ENCODE data around the gene BTBD17. TPM values are rescaled to one million over a fixed set of nuclear protein-coding genes. Genes with fewer than 3 reads are reported as not detected.
A peak's percentile ranks its signal among the peaks of the same experiment; 100 is the strongest.

Gene BTBD17
- polyA plus RNA-seq, 2 of the 4 experiments (the other 2 are of a cell fraction) = not detected

DNA sequence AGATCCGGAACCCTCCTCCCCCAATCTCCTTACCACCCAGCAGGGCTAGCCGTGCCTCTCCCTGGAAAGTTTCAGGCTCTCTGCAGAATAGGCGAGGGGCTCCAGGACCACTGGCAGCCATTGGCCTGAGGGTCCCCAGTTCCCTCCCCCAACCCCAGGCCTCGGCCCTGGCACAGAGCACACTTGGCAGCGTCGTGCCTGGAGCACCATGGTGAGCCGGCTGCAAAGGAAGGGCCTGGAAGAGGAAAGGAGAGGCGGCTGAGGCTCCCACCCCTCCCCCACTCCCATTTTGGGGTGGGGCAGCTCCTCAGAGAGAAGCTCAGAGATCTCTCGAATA lies 369 bp upstream of the BTBD17 start:
- Histone ChIP-seq H3K27ac (no peak overlapping the region), H3K9me3 (no peaks in the 10 kb centered on the region), H3K4me1 (peaks cover 4% of the 10 kb centered on the region; the same call in 1 of the 3 replicates), H3K4me2 (no peak overlapping the region), H3K4me3 (no peak overlapping the region)
- ChIA-PET CTCF (interaction anchor here (0.7 to 34.5 kb wide), 33 partner anchors 10 to 476 kb away, joined by 3 to 674 read pairs (median 5); partner anchors contain the start of genes BTBD17, CD300LB, GPR142 and TTYH2), POLR2A (no interaction called here)
- ATAC-seq = no peak
- no peak for FAIRE-seq
- TF ChIP-seq BHLHE40 (IDR thresholded peaks at IDR 0.05; ENCODE audit: low read depth, low read length) (no peak), JUNB (IDR thresholded peaks at IDR 0.05) (no peak), NPAS2 (CRISPR knock-in tag; IDR thresholded peaks at IDR 0.05; ENCODE audit: borderline replicate concordance) (no peak), EP300 (IDR thresholded peaks at IDR 0.05) (no peak), FOXS1 (CRISPR knock-in tag; IDR thresholded peaks at IDR 0.05) (no peak), HOXB5 (CRISPR knock-in tag; IDR thresholded peaks at IDR 0.05) (no peak), RCOR1 (IDR thresholded peaks at IDR 0.05; ENCODE audit: low read depth, low read length) (no peak), MAZ (IDR thresholded peaks at IDR 0.05; ENCODE audit: borderline replicate concordance, low read depth, low read length) (no peak), TFCP2L1 (CRISPR knock-in tag; IDR thresholded peaks at IDR 0.05) (no peak), CBX8 (IDR thresholded peaks at IDR 0.05) (no peak)
- TF ChIP-seq, protein P1, sequence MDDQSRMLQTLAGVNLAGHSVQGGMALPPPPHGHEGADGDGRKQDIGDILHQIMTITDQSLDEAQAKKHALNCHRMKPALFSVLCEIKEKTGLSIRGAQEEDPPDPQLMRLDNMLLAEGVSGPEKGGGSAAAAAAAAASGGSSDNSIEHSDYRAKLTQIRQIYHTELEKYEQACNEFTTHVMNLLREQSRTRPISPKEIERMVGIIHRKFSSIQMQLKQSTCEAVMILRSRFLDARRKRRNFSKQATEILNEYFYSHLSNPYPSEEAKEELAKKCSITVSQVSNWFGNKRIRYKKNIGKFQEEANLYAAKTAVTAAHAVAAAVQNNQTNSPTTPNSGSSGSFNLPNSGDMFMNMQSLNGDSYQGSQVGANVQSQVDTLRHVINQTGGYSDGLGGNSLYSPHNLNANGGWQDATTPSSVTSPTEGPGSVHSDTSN (IDR thresholded peaks at IDR 0.05) = no peak
- TF ChIP-seq, protein P2, sequence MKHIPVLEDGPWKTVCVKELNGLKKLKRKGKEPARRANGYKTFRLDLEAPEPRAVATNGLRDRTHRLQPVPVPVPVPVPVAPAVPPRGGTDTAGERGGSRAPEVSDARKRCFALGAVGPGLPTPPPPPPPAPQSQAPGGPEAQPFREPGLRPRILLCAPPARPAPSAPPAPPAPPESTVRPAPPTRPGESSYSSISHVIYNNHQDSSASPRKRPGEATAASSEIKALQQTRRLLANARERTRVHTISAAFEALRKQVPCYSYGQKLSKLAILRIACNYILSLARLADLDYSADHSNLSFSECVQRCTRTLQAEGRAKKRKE (CRISPR knock-in tag; IDR thresholded peaks at IDR 0.05; ENCODE audit: low read depth) = no peak
- TF ChIP-seq, protein P3, sequence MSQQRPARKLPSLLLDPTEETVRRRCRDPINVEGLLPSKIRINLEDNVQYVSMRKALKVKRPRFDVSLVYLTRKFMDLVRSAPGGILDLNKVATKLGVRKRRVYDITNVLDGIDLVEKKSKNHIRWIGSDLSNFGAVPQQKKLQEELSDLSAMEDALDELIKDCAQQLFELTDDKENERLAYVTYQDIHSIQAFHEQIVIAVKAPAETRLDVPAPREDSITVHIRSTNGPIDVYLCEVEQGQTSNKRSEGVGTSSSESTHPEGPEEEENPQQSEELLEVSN (IDR thresholded peaks at IDR 0.05; ENCODE audit: borderline replicate concordance, low read depth) = no peak
- TF ChIP-seq, protein P4, sequence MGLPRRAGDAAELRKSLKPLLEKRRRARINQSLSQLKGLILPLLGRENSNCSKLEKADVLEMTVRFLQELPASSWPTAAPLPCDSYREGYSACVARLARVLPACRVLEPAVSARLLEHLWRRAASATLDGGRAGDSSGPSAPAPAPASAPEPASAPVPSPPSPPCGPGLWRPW (IDR thresholded peaks at IDR 0.05) = no peak
- no peak for DNase-seq (ENCODE audit: low read depth in 1 of 2, low spot score in 1 of 2)
- WGBS (ENCODE audit: missing lambda C conversion rate) = 9% methylated on average over 9 of the region's 9 CpGs

DNA sequence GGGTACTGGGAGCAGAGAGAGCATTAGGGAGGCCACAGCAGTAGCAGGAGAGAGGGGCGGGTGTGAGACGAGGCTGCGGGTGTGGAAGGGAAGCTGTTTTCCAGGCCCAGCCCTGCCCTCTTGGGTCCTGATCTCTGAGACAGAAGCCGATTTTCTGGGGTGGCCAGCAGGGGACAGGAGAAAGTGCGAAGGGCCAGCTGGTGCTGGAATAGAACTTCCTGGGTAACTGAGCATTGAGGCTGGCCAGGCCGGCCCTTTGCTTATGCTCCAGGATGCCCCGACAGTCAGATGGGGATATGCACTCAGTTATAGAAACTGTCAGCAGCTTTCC lies 804 bp downstream of the BTBD17 start:
- ATAC-seq (peak; percentile 22 to 49; a peak in 3 of 6 replicates), FAIRE-seq (no peak)

DNA sequence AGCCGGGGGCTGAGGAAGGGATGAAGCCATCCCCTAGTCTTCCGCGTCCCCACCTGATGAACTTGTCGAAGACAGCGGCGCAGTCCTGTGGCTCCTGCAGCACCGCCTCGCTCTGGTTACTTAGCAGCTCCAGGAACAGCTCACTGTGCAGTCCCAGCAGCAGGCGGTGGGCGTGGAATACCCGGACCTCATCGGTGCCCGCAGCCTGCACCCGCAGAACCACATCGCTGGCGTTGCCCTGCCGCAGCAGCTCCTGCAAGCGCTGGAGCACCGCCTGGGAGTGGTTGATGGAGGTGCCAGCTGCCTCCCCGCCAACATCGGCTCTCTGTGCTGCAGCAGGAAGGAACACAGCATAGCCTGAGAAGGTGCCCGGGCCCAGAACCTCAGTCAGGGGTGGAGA lies 1.8 kb downstream of the BTBD17 start:
- no peak overlapping the region for H3K4me2 ChIP-seq
- H3K4me3 ChIP-seq = no peak overlapping the region
- ChIA-PET POLR2A (no interaction called here), CTCF (interaction anchor here (0.6 to 34.5 kb wide), 9 partner anchors 12 to 232 kb away, joined by 3 to 674 read pairs (median 3); partner anchors contain the start of genes BTBD17, CD300LB, CD300LD and GPR142)
- H3K9me3 ChIP-seq = no peaks in the 10 kb centered on the region
- peaks cover 8% of the 10 kb centered on the region; the same call in 1 of the 3 replicates for H3K4me1 ChIP-seq
- no peak for DNase-seq (ENCODE audit: low read depth in 1 of 2, low spot score in 1 of 2)
- no peak overlapping the region for H3K27ac ChIP-seq
- TF ChIP-seq NR3C1 (IDR thresholded peaks at IDR 0.05) = no peak
- TF ChIP-seq ZFP36 (IDR thresholded peaks at IDR 0.05; ENCODE audit: borderline replicate concordance, partially characterized antibody) = no peak
- TF ChIP-seq, protein P5, sequence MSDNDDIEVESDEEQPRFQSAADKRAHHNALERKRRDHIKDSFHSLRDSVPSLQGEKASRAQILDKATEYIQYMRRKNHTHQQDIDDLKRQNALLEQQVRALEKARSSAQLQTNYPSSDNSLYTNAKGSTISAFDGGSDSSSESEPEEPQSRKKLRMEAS (IDR thresholded peaks at IDR 0.05) = no peak
- no peak for TF ChIP-seq NFE2L2 (conservative IDR thresholded peaks at IDR 0.05; ENCODE audit: low read length)
- TF ChIP-seq CBX8 (IDR thresholded peaks at IDR 0.05) = no peak
- TF ChIP-seq CHD4 (IDR thresholded peaks at IDR 0.05; ENCODE audit: borderline replicate concordance) = no peak
- TF ChIP-seq CHD2 (IDR thresholded peaks at IDR 0.05; ENCODE audit: low read length, partially characterized antibody) = no peak
- no peak for TF ChIP-seq KDM5A (IDR thresholded peaks at IDR 0.05)
- no peak for TF ChIP-seq KDM1A (IDR thresholded peaks at IDR 0.05; ENCODE audit: low read depth)
- TF ChIP-seq HEYL (CRISPR knock-in tag; IDR thresholded peaks at IDR 0.05) = no peak
- no peak for TF ChIP-seq RCOR1 (IDR thresholded peaks at IDR 0.05; ENCODE audit: low read depth, low read length)
- TF ChIP-seq JUNB (IDR thresholded peaks at IDR 0.05) = no peak
- TF ChIP-seq, protein P1 (IDR thresholded peaks at IDR 0.05) = no peak
- TF ChIP-seq RNF2 (IDR thresholded peaks at IDR 0.05; ENCODE audit: borderline replicate concordance, low read depth) = no peak
- TF ChIP-seq, protein P2 (CRISPR knock-in tag; IDR thresholded peaks at IDR 0.05; ENCODE audit: low read depth) = no peak
- TF ChIP-seq, protein P4 (IDR thresholded peaks at IDR 0.05) = no peak
- WGBS (ENCODE audit: missing lambda C conversion rate) = 78% methylated on average over 19 of the region's 22 CpGs
- FAIRE-seq = no peak
- no peak for ATAC-seq

More for the DNA sequence above, 804 bp downstream of the BTBD17 start:
- Histone ChIP-seq H3K9me3 (no peaks in the 10 kb centered on the region), H3K4me2 (no peak overlapping the region), H3K4me3 (no peak overlapping the region), H3K27ac (no peak overlapping the region), H3K4me1 (peaks cover 8% of the 10 kb centered on the region; the same call in 1 of the 3 replicates)
- no peak for TF ChIP-seq RNF2 (IDR thresholded peaks at IDR 0.05; ENCODE audit: borderline replicate concordance, low read depth)
- TF ChIP-seq, protein P1 (IDR thresholded peaks at IDR 0.05) = no peak
- no peak for DNase-seq (ENCODE audit: low read depth in 1 of 2, low spot score in 1 of 2)
- CTCF ChIA-PET = interaction anchor here (0.8 to 34.5 kb wide), 32 partner anchors 11 to 477 kb away, joined by 3 to 674 read pairs (median 4); partner anchors contain the start of genes BTBD17, CD300LB, GPR142 and TTYH2
- 52% methylated on average over 7 of the region's 7 CpGs for WGBS (ENCODE audit: missing lambda C conversion rate)
- POLR2A ChIA-PET = no interaction called here

All from A549 (cell line).